GM12878 (cell line): ENCODE measurements around the gene PPP1CC. TPM values are rescaled to one million over a fixed set of nuclear protein-coding genes. Genes with fewer than 3 reads are reported as not detected.

Experiments used
- ATAC-seq: fragments of 200-7000 bp; cut with Tn5 transposase; 3 replicates; pipeline ENCODE4 v1.9.1; 2020; ENCODE audit warnings: mild to moderate bottlenecking, moderate library complexity
- BruUV-seq: library from RNA; stranded (reverse); fragments of 400-500 nt; replicated peaks from 2 replicates; lab custom pipeline; 2021; lab: Mats Ljungman, UMichigan
- CTCF ChIA-PET: fragments of 300-600 bp; sonication (Branson Sonifier 250); formaldehyde crosslinking; extraction: SDS; loops from one replicate; lab custom pipeline; 2021; ENCODE audit warnings: inconsistent platforms; lab: Yijun Ruan, JAX
- POLR2A ChIA-PET: fragments of 350-600 bp; formaldehyde crosslinking; extraction: SDS; loops from one replicate; lab custom pipeline; 2021; ENCODE audit warnings: inconsistent platforms; lab: Charles Lee
- RAD21 ChIA-PET: fragments of 300-600 bp; sonication (Branson Sonifier 250); formaldehyde crosslinking; loops from one replicate; lab custom pipeline; 2023; ENCODE audit warnings: antibody characterized with exemption; ENCODE audit not compliant: unreplicated experiment; lab: Charles Lee
- SMC1A ChIA-PET: fragments of 300-600 bp; sonication (Branson Sonifier 250); formaldehyde crosslinking; loops from one replicate; lab custom pipeline; 2023; ENCODE audit not compliant: unreplicated experiment, uncharacterized antibody; lab: Charles Lee
- DNase-seq: peaks from one replicate; pipeline ENCODE4 v3.0.0-alpha.2; 2011; ENCODE audit warnings: low read depth, low spot score
- FAIRE-seq: peaks from 3 replicates; lab custom pipeline; 2011; peaks lifted over from hg19 to GRCh38; lab: Jason Lieb, UNC
- H2AFZ ChIP-seq: 2 replicates; pipeline ENCODE4 v1.6.0; 2011; ENCODE audit warnings: low read depth, low read length, control low read depth; ENCODE audit not compliant: control insufficient read depth
- H3K27ac ChIP-seq: 2 replicates; pipeline ENCODE4 v1.5.1; 2011; ENCODE audit warnings: control low read depth; ENCODE audit not compliant: control insufficient read depth, insufficient read depth
- H3K27me3 ChIP-seq, 2 experiments: replicated peaks in 1 of 2; 2 replicates each; pipeline versions ENCODE4 v1.6.0 to v1.6.1; 2011; ENCODE audit warnings: low read length in 1 of 2; ENCODE audit not compliant: control insufficient read depth in 2 of 2, insufficient read depth in 2 of 2
- H3K36me3 ChIP-seq, 2 experiments: 2 replicates each; pipeline ENCODE4 v1.5.1; 2011; ENCODE audit warnings: low read length in 1 of 2; ENCODE audit not compliant: control insufficient read depth in 2 of 2, insufficient read depth in 2 of 2
- H3K4me1 ChIP-seq: 2 replicates; pipeline ENCODE4 v1.6.1; 2011; ENCODE audit warnings: mild to moderate bottlenecking, low read length, moderate library complexity, mixed read lengths; ENCODE audit not compliant: control insufficient read depth, insufficient read depth
- H3K4me2 ChIP-seq: 2 replicates; pipeline ENCODE4 v1.6.0; 2011; ENCODE audit warnings: control low read depth; ENCODE audit not compliant: control insufficient read depth, insufficient read depth
- H3K4me3 ChIP-seq: fragments of 200-600 bp; sonication (generic); 2 replicates; pipeline ENCODE4 v1.5.1; 2016
- H3K79me2 ChIP-seq: 2 replicates; pipeline ENCODE4 v1.6.0; 2011; ENCODE audit warnings: low read length; ENCODE audit not compliant: control insufficient read depth, insufficient read depth
- H3K9ac ChIP-seq: 2 replicates; pipeline ENCODE4 v1.8.0; 2011; ENCODE audit warnings: low read length, control low read depth, mixed read lengths; ENCODE audit not compliant: control insufficient read depth, insufficient read depth
- H3K9me3 ChIP-seq: replicated peaks from 3 replicates; pipeline ENCODE4 v1.5.1; 2011; ENCODE audit warnings: mild to moderate bottlenecking, low read length; ENCODE audit not compliant: control insufficient read depth, insufficient read depth
- H4K20me1 ChIP-seq: 2 replicates; pipeline ENCODE4 v1.6.0; 2011; ENCODE audit not compliant: control insufficient read depth, insufficient read depth
- ASH2L ChIP-seq: fragments of 300-600, 200-600 bp; sonication (generic); IDR thresholded peaks from 2 replicates; pipeline ENCODE4 v1.6.1; 2017; ENCODE audit warnings: low read depth, mild to moderate bottlenecking, borderline replicate concordance
- BHLHE40 ChIP-seq, 2 experiments: fragments of 450-650 bp in 1 of 2; IDR thresholded peaks; 2 replicates each; pipeline ENCODE4 v1.6.1; 2011 to 2017; ENCODE audit warnings: low read depth in 2 of 2, borderline replicate concordance in 1 of 2, improper control_type of control experiment in 1 of 2, low read length in 1 of 2, mild to moderate bottlenecking in 1 of 2
- BRCA1 ChIP-seq: IDR thresholded peaks from 2 replicates; pipeline ENCODE4 v1.6.1; 2011; ENCODE audit warnings: low read depth, low read length, improper control_type of control experiment
- CHD2 ChIP-seq: IDR thresholded peaks from 2 replicates; pipeline ENCODE4 v1.6.1; 2011; ENCODE audit warnings: low read depth, low read length, improper control_type of control experiment, borderline replicate concordance
- CHD4 ChIP-seq: fragments of 200-600 bp; sonication (generic); IDR thresholded peaks from 2 replicates; pipeline ENCODE4 v1.6.1; 2016; ENCODE audit warnings: mild to moderate bottlenecking
- EED ChIP-seq: sonication (generic); IDR thresholded peaks from 2 replicates; pipeline ENCODE4 v1.6.1; 2016; ENCODE audit warnings: antibody characterized with exemption, low read depth
- HDAC6 ChIP-seq: fragments of 200-600 bp; sonication (generic); IDR thresholded peaks from one replicate; pipeline ENCODE4 v1.8.0; 2017; ENCODE audit warnings: antibody characterized with exemption; ENCODE audit not compliant: unreplicated experiment
- MEF2B ChIP-seq: fragments of 450-650 bp; IDR thresholded peaks from 2 replicates; pipeline ENCODE4 v1.6.1; 2018; ENCODE audit warnings: mild to moderate bottlenecking, moderate library complexity; ENCODE audit not compliant: partially characterized antibody, poor library complexity, severe bottlenecking
- MYB ChIP-seq: fragments of 150-350 bp; IDR thresholded peaks from 2 replicates; pipeline ENCODE4 v1.6.1; 2014; ENCODE audit warnings: mild to moderate bottlenecking, low read depth, low read length, borderline replicate concordance
- NFIC ChIP-seq: IDR thresholded peaks from 2 replicates; pipeline ENCODE4 v1.6.1; 2012; ENCODE audit warnings: low read depth, mild to moderate bottlenecking, inconsistent platforms, low read length, moderate library complexity
- PAX8 ChIP-seq: fragments of 450-650 bp; IDR thresholded peaks from 2 replicates; pipeline ENCODE4 v1.6.1; 2017; ENCODE audit warnings: mild to moderate bottlenecking, moderate library complexity
- POLR2A ChIP-seq: IDR thresholded peaks from 2 replicates; pipeline ENCODE4 v1.6.1; 2011; ENCODE audit warnings: low read depth, mild to moderate bottlenecking, low read length
- SIX5 ChIP-seq: IDR thresholded peaks from 2 replicates; pipeline ENCODE4 v1.6.1; 2011; ENCODE audit warnings: mild to moderate bottlenecking, low read depth, low read length, moderate library complexity; ENCODE audit not compliant: severe bottlenecking
- SMAD1 ChIP-seq: fragments of 450-650 bp; IDR thresholded peaks from 2 replicates; pipeline ENCODE4 v1.6.1; 2018; ENCODE audit warnings: mild to moderate bottlenecking, low read depth; ENCODE audit not compliant: partially characterized antibody
- SP1 ChIP-seq: IDR thresholded peaks from one replicate; pipeline ENCODE4 v1.6.1; 2011; ENCODE audit warnings: low read depth, low read length
- STAT1 ChIP-seq: fragments of 450-650 bp; conservative IDR thresholded peaks from 2 replicates; pipeline ENCODE4 v1.6.1; 2014; ENCODE audit warnings: antibody characterized with exemption, mild to moderate bottlenecking
- ZSCAN29 ChIP-seq: fragments of 450-650 bp; IDR thresholded peaks from 2 replicates; pipeline ENCODE4 v1.6.1; 2017; ENCODE audit warnings: mild to moderate bottlenecking, moderate library complexity
- WGBS: methylation state at CpG from one replicate; pipeline ENCODE4 v1.1.6; 2016; ENCODE audit warnings: low lambda C conversion rate; ENCODE audit not compliant: insufficient replicate concordance, insufficient coverage; ENCODE audit errors: missing lambda C conversion rate; 5-methylcytosine and 5-hydroxymethylcytosine counted together
- in situ Hi-C: fragments of 300-500 bp; cut with MboI; formaldehyde crosslinking; loops from 9 replicates; pipeline ENCODE4 v1.14.3; 2018; ENCODE audit warnings: mixed read lengths
- intact Hi-C: fragments of 100-400 bp; cut with micrococcal nuclease; formaldehyde crosslinking; loops from one replicate; pipeline ENCODE4 v1.14.2; 2022; ENCODE audit not compliant: unreplicated experiment
- polyA plus RNA-seq, 11 experiments: library from polyadenylated mRNA; depleted of rRNA in 4 of 11; unstranded in 6 of 11; stranded (reverse) in 5 of 11; fragments of >200 nt; fragmentation: Nextera tagmentation in 4 of 11; fragmentation: Illumina TruSeq in 1 of 11; extraction: Ambion mirVana in 4 of 11; extraction: Trizol in 1 of 11; gene quantifications; 1 replicate in 1 of 11; 2 replicates in 10 of 11; pipeline versions ENCODE4 v1.2.1 to v1.2.3, GENCODE V29; 2011 to 2016; ENCODE audit warnings: inconsistent platforms in 2 of 11, missing spikeins in 2 of 11, low read depth in 1 of 11
- total RNA-seq, 4 experiments: library from RNA; depleted of rRNA in 3 of 4; stranded (reverse); fragments of >200 nt in 3 of 4; fragmentation: Illumina TruSeq in 1 of 4; extraction: Trizol in 1 of 4; gene quantifications; 2 replicates each; pipeline versions ENCODE4 v1.2.1 to v1.2.3, GENCODE V29; 2013 to 2021
- TF ChIP-seq, protein P1 (sequence below): fragments of 450-650 bp; IDR thresholded peaks from 2 replicates; pipeline ENCODE4 v1.6.1; 2017; ENCODE audit warnings: antibody characterized with exemption, mild to moderate bottlenecking, moderate library complexity
- TF ChIP-seq, protein P2 (sequence below): IDR thresholded peaks from 2 replicates; pipeline ENCODE4 v1.6.1; 2012; ENCODE audit warnings: low read depth, low read length, improper control_type of control experiment

Gene PPP1CC
- total and polyA plus RNA-seq, 10 of the 15 experiments (the other 5 are each of a cell fraction or from before 2014, with no cell fraction given), result 64.4 to 279 (median 157) TPM

DNA sequence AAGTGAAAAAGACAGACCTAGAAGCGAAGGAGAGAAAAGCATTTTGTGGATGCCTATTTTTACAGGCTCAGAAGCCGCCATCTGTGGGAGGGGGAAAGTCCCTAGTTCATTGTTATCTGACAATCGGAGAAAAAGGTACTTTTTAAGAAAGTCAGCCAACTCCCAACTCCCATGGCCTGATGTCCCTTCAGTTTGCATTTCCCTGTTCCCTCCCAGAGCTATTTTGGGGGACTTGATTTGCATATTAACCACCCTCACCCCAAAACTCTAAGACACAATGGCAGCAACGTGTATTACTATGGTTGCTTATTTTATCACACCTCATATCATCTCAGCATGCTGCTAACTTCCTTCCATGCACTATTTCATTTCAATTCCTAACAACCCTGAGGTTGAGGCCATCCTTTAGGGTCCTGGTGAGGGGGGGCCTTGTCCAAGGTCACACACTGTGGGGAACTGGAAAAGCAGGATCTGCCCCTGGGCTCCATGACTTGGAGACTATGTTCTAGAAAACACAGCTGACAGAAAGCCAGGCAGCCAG lies 72.5 kb downstream of the PPP1CC start:
- Histone ChIP-seq H3K4me2 (peak overlapping the region; percentile 99), H3K27me3 (no peaks in the 10 kb centered on the region), H3K36me3 (peaks cover 9 to 18% of the 10 kb centered on the region in 2 experiments; a peak in 3 of 4 replicates), H3K9ac (peak overlapping the region; percentile 77), H3K27ac (peak overlapping the region; percentile 99), H3K4me1 (peaks cover 76% of the 10 kb centered on the region), H3K79me2 (peaks cover 50% of the 10 kb centered on the region), H3K9me3 (peaks cover 8% of the 10 kb centered on the region; the same call in 2 of the 3 replicates), H2AFZ (no peak overlapping the region), H4K20me1 (no peaks in the 10 kb centered on the region), H3K4me3 (peak overlapping the region; percentile 82; the same call in 1 of the 2 replicates)
- 3% methylated on average over 4 of the region's 4 CpGs for WGBS
- intact Hi-C loops (loop anchor here (2.0 kb wide), 1 partner anchor 19 kb away; the partner anchor contains the start of gene HVCN1), in situ Hi-C loops (no loop called here)
- ATAC-seq, result peak; percentile 63
- POLR2A ChIA-PET, result interaction anchor here (0.6 to 9.2 kb wide), 10 partner anchors 8 to 56 kb away, joined by 3 to 80 read pairs (median 6); partner anchors contain the start of genes HVCN1 and TCTN1
- peak; percentile 81 for FAIRE-seq
- RAD21 ChIA-PET, result interaction anchor here (0.6 to 5.3 kb wide), 9 partner anchors 8 to 220 kb away, joined by 3 to 43 read pairs (median 4); partner anchors contain the start of gene ARPC3
- CTCF ChIA-PET, result interaction anchor here (0.8 to 4.6 kb wide), 5 partner anchors 9 to 50 kb away, joined by 3 to 24 read pairs (median 4); no protein-coding TSS in a partner anchor
- SMC1A ChIA-PET, result interaction anchor here (0.9 to 5.6 kb wide), 9 partner anchors 10 to 65 kb away, joined by 3 to 80 read pairs (median 4); partner anchors contain the start of gene HVCN1
- peak; percentile 95 for DNase-seq
- BruUV-seq, result no TSS peak
- TF ChIP-seq EED, result peak; percentile 98
- no peak for TF ChIP-seq HDAC6
- TF ChIP-seq SMAD1, result no peak
- TF ChIP-seq NFIC, result peak; percentile 92
- TF ChIP-seq ASH2L, result no peak
- peak; percentile 36 to 80; a peak in 2 of 4 replicates for TF ChIP-seq BHLHE40 (IDR thresholded peaks at IDR 0.05; ENCODE audit: borderline replicate concordance in 1 of 2, low read depth in 2 of 2, low read length in 1 of 2)
- TF ChIP-seq, protein P1, sequence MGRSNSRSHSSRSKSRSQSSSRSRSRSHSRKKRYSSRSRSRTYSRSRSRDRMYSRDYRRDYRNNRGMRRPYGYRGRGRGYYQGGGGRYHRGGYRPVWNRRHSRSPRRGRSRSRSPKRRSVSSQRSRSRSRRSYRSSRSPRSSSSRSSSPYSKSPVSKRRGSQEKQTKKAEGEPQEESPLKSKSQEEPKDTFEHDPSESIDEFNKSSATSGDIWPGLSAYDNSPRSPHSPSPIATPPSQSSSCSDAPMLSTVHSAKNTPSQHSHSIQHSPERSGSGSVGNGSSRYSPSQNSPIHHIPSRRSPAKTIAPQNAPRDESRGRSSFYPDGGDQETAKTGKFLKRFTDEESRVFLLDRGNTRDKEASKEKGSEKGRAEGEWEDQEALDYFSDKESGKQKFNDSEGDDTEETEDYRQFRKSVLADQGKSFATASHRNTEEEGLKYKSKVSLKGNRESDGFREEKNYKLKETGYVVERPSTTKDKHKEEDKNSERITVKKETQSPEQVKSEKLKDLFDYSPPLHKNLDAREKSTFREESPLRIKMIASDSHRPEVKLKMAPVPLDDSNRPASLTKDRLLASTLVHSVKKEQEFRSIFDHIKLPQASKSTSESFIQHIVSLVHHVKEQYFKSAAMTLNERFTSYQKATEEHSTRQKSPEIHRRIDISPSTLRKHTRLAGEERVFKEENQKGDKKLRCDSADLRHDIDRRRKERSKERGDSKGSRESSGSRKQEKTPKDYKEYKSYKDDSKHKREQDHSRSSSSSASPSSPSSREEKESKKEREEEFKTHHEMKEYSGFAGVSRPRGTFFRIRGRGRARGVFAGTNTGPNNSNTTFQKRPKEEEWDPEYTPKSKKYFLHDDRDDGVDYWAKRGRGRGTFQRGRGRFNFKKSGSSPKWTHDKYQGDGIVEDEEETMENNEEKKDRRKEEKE, result no peak
- TF ChIP-seq SIX5, result peak; percentile 6
- peak; percentile 30; the same call in 1 of the 2 replicates for TF ChIP-seq CHD2
- no peak for TF ChIP-seq BRCA1
- TF ChIP-seq STAT1, result 0 out of 2 replicates have a peak, but pooled peaks have one; percentile 18
- TF ChIP-seq, protein P2, sequence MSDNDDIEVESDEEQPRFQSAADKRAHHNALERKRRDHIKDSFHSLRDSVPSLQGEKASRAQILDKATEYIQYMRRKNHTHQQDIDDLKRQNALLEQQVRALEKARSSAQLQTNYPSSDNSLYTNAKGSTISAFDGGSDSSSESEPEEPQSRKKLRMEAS, result peak; percentile 88
- TF ChIP-seq MEF2B, result peak; percentile 97
- TF ChIP-seq PAX8, result peak; percentile 41; the same call in 1 of the 2 replicates
- no peak for TF ChIP-seq ZSCAN29
- TF ChIP-seq SP1, result peak; percentile 63
- no peak; the same call in 1 of the 2 replicates for TF ChIP-seq POLR2A
- no peak for TF ChIP-seq CHD4
- peak; percentile 85 for TF ChIP-seq MYB
